Hematopoietic multipotent progenitor cell treated with erythropoietin and hydrocortisone succinate and interleukin-3 and kit ligand, for 17 days (in vitro differentiated cells): ENCODE data around the gene TBC1D19.
A peak's percentile ranks its signal among the peaks of the same experiment; 100 is the strongest.

ENCODE experiments used
- DNase-seq: peaks from one replicate; pipeline ENCODE4 v3.0.0-alpha.2; 2015; ENCODE audit warnings: low spot score

Gene TBC1D19

DNA sequence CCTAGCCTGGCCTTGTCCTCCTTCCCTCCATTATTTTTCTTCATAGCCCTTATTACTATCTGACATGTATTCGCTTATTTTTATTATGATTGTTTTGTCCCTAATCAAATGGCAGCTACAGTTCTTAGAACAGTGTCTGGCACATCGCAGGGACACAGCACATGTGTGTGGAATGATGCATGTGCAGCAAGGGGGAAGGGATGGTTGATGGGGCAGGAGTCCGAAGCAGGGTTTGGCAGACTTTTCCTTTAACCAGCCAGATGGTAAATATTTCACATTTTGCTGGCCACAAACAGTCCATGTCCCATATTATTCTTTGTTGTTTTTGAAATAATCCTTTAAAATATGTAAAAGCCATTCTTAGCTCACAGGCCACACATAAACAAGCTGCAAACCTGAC, 148.5 kb downstream of the TBC1D19 start:
- no peak for DNase-seq

DNA sequence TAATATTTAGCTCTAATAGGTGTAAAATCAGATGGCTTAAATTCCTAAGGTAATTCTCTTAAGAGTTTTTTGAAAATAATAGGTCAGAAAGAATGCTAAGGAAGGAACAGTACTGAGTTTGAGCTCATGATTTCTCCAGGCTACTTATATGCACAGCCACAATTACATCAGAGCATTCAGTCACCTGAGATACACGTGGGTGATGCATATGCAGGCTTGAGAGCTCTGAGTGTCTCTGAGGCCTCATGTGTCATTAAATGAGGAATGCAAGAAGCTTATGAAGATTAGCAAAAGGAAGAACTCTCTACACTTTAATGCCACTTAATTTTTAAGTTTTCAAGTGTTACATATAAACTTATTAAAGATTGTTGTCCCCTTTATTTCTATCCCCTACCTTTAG, 152.7 kb downstream of the TBC1D19 start:
- no peak for DNase-seq

DNA sequence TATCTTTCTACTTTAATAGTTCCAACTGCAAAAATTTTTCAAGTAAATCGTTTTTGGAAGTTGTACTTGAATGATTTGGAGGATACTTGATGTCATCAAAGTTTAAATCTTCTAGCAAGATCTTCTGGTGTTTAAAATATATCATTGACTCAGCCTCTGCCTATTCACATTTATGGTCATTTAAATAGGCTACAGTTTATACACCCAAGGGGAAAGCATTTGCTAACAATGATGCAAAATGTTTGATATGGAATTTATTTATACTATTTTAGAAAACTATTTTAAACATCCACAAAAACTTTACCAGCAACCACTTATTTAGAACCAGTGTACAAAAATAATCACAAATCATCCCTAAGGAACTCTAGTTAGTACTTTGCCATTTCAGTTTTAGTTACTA, 153.5 kb downstream of the TBC1D19 start:
- no peak for DNase-seq

DNA sequence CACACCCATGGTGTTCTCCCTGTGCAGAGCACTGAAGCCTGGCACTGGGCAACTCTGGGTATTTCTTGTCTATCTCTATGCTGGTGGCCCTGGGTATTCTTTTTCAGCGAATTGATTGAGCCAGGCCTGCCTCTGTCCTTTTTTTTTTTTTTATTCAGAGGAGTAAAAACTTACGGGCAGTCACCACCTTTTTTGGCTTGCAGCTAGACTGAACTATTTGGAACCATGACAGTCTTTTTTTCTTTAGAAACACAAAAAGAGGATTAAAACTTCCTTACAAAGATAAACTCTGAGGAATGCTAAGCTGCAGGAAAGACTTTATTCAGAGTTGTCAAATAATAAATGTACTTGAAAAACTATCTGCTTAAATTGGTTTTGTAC, 157.6 kb downstream of the TBC1D19 start:
- DNase-seq, result no peak

DNA sequence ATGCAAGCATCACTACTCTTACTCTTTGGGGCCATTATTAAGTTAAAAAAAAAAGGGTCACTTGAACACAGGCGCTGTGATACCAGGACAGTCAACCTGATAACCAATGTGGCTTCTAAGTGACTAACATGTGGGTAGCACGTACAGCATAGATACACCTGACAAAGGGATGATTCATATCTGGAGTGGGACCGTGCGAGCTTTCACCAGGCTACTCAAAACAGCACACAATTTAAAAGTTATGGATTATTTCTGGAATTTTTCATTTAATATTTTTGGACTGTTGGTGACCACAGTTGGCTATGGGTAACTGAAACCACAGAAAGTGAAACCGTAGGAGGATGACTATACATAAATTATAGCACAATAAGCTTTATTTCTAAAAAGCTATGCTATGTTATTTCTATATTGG, 162.9 kb downstream of the TBC1D19 start:
- DNase-seq, result no peak

DNA sequence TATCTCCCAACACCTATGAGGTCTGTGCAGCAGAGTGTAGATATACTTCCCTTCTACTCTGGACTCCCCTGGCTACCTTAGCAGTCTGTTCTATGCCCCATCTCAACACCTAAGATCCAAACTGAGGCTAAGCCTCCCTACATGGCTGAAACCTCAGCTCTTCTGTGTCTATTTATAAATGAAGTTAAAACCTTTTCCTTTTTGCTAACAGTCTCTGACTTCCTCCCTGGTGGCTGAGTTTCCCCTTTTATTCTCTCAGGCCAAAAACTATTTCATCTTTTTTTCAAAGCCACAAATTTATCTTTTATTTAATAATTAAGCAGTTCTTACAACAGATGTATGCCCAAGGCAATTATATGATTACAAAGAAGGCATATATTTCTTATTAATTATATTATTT, 164.9 kb downstream of the TBC1D19 start:
- no peak for DNase-seq

DNA sequence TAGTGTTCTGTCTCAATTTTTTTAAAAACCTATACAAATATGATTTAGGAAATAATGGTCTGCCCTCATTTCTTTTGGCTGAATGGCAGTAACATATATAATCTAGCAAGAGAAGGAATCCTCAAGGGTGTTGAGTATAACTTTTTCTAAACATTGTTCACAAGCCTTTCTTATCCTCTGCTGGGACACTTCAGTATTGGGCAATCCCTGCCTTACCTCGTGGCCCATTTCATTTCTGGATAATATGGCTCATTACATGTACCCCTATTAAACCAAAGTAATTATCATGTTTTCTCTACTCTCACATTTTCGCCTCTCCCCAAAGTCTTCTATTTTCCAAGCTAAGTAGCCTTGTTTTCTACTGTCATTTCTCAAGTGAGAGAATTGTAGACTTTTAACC, 166.0 kb downstream of the TBC1D19 start:
- no peak for DNase-seq

DNA sequence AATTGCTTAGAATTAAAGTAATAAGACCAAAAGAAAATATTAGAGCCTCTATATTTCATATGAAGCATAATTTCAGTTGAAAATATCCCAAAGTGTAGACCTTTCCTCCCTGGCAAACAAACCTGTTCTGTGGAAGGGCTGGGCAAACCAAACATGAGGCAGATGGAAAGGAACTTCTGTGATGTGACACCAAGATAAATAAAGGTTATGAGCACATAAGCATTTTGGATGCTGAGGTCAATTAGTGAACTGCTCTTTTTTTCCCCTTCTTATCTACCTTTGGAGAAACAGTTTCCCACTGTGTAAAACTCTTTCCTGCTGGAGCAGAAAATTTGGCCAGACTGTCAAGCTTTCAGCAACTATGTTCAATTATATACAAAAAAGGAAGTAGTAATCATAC, 167.1 kb downstream of the TBC1D19 start:
- DNase-seq, result no peak

DNA sequence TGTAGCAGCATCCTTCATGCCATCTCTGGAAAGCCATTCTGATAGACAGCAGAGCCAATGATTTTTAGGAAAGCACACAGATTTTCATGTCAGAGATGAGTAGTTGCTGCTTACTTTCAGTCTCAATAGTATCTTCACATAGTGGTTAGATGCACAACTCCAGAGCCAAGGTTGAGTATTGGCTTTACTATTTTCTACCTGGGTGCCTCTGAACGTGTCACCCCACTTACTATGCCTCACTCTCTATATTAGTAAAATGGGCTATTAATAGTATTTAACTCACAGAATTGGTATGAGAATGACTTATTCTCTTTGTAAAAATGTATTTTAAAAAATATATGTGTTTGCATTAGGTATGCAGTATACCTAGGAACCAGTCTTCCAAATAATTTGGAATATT, 168.0 kb downstream of the TBC1D19 start:
- no peak for DNase-seq

DNA sequence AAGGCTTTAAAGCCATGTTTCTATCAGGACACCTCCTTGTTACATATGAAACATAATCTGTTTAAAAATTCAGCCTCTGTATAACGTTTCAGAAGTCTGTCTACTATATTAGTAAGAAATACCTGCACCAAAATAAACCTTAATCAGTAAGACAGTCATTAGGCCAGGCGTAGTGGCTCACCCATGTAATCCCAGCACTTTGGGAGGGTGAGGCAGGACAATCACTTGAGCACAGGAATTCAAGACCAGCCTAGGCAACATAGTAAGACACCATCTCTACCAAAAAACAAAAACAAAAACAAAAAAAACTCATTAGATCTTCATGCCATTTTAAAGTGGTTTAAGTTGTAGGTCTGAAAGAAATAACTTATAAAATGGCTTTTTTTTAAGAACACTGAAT, 169.3 kb downstream of the TBC1D19 start:
- DNase-seq, result no peak

DNA sequence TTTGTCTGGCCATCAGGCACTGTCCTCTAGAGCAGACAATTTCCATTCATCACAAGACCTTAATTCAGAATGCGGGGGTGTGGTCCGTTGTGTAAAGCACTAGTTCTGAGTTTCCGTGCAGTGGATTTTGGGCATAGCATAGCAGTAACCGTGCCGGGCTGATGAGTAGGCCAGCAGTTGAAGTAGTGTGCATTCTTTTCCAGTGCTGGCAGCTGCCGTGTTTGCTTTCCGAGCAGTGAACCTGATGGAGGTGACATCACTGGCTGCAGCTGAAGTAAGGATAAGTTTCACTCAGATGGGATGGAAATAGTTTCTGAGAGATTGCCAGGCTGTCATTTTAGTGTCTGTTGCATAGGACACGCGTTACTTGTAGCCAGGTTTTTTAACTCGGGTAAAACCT, 169.7 kb downstream of the TBC1D19 start:
- no peak for DNase-seq

DNA sequence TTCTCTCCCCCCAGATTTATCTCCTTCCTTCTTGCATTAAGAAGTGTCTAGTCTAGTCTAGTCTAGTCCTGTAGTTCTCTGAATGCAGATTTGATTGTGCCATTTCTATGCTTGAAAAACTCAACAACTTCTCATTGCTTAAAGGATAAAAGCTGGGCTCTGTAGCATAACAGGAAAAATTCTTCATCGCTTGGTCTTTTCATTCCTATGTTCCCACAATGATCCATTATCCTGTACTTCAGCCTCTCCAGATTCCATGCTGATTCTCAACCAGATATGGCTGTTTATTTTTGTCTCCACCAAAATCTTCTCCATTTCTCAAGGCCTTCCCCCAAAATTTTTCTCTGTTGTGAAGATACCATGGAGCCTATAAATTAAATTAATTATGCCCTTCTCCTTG, 173.9 kb downstream of the TBC1D19 start:
- no peak for DNase-seq

DNA sequence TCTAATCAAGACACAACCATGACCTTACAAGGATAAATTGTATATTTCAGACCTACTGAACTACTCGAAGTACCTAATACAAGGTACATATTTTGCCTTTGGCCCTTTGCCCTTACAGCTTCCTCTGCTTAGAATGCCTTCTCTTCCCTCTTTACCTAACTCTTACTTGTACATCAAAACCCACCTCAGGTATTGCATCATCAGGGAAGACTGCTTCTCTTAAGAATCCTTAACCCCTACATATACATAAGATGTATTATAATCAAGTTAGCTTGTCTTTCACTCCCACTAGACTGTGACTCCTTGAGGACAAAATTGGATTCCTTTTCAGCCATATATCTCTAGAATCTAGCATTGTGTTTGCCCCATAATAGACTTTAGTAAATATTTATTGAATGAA, 175.0 kb downstream of the TBC1D19 start:
- no peak for DNase-seq

DNA sequence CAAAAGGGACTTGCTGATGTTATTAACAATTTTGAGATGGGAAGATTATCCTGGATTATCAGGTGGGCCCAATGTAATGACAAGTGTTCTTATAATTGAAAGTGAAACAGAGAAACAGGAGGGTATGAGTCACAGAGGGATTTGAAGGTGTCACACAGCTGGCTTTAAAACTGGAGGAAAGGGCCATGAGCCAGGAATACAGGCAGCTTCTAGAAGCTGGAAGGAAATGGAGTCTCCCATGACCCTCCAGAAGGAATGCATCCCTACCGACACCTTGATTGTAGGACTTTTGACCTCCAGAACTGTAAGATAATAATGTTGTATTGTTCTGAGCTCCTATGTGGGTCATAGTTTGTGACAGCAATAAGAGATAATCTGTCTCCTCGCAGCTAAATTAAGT, 178.8 kb downstream of the TBC1D19 start:
- DNase-seq, result no peak

DNA sequence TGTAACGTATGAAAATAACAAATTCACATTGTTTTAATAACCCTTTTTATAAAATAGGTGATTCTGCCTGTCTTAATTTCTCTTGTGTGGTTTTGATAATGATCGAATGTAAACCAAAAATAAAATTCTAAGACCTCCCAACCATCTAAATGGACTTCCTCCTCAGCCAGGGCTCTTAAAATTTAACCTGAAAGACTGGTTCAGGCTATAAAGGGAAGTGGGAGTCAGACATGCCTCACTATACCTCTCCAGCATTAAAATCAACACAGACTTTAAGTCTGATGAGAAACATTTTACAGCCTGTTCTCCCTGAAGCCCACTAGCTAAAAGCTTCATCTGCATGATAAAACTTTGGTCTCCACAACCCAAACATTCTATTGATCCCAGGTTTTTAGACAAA, 179.2 kb downstream of the TBC1D19 start:
- DNase-seq, result no peak

DNA sequence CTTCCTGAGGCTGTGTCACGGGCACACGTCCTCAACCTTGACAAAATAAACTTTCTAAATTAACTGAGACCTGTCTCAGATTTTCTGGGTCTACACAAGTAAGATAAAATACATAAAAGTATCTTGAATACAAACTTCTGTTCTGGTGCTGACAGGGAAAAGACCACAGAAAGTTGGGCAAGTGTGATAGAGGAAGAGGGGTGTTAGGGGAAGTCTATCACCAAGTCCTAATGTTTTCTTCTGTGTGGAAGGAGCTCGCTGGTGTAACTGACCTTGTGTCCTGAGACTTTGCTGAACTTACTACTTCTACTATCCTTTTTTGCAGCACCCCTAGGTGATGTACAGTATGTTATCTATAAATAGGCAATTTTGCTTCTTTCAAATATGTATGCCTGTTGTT, 179.8 kb downstream of the TBC1D19 start:
- DNase-seq, result no peak

DNA sequence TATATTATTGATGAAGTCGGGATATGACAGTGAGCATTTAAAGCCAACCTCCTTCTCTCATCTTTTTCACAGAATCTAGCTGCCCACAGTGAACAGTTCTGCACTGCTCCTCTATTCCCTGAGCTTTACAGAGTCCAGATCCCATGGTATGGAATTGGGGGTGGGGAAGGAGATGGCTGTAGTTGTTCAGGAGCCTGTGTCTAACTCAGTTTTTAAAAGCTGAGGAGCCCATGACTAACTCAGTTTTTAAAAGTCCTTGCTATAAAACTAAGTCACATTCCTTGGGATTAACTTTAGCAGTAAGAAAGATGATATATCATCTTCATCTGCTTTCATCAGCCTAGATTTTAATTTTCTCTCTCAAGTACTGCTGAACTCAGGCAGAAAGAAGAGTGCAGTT, 180.3 kb downstream of the TBC1D19 start:
- no peak for DNase-seq

DNA sequence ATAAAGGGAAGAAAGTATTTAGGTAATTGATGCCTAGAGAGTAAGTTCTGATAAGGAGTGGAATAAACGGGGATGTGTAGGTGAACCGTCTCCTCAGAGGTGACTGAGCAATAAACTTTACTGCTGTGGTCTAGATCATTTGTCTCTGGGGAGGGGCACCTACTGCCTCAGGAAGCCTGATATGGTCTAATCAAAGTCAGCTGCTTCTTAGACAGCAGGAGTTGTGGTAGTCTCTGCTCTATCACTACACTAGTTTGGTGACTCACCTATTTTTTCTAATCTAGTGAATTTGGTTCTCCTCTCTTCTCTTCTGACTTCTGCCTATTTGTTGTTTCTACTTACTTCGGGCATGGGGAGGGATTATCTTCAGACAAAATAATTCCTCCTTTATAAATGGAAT, 181.6 kb downstream of the TBC1D19 start:
- no peak for DNase-seq

DNA sequence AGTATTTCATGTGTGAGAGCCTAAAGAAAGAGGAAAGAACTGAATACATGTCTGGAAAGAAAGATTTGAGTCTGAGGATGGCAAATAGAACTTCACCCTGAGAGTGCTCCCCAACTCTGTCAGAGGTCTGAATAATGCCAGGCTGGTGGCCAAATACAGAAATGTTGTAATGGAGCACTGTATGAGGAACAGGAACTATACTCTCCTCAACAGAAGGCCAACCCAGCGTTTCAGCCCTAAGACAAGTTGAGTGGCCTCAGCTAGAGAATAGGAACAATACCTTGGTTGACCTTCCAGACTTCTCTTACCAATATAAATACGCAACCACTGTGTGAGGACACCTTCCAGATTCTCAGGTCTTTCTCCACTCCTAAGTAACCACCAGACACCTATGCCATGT, 182.3 kb downstream of the TBC1D19 start:
- DNase-seq, result no peak

DNA sequence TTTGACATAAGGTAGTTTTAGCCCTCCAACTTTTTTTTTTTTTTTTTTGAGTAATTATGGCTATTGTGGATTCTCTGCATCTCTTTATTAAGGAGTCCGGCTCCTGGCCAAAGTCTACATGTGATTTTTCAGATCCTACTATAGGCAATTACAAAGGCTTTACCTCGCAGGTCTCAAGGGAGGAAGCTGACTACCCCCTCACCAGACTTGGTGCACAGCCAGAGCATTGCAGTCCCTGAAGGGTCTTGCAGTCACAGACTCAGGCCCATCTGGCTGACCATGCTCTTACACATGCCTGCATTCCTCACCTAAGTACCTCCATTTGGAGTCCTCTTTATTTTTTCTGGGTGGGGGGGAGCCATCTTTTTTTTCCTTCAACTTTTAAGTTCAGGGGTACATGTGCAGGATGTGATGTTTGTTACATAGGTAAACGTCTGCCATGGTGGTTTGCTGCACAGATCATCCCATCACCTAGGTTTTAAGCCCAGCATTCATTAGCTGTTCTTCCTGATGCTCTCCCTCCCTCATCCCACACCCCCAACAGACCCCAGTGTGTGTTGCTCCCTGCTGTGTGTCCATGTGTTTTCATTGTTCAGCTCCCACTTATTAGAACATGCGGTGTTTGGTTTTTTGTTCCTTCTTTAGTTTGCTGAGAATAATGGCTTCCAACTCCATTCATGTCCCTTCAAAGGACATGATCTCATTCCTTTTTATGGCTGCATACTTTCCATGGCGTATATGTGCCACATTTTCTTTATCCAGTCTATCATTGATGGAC, 188.4 kb downstream of the TBC1D19 start:
- no peak for DNase-seq

DNA sequence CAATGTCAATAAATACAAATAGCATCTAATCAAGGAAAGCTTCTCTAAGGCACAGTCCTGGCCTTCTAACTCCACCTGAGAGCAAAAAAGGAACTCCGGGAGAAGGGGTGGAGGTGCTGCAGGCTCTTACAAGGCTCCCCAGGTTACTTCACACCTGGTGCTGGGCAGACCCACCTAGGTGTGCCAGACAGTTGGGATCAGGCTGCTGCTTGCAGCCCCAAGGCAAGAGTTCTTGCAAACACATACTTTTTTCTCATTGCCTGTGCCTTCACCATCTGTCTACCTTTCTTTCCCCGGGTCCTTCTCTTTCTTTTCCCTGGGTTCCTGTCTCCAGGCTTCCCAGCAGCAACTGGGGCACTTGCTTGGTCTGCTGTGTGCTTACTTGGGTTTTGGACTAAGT, 195.3 kb downstream of the TBC1D19 start:
- no peak for DNase-seq

DNA sequence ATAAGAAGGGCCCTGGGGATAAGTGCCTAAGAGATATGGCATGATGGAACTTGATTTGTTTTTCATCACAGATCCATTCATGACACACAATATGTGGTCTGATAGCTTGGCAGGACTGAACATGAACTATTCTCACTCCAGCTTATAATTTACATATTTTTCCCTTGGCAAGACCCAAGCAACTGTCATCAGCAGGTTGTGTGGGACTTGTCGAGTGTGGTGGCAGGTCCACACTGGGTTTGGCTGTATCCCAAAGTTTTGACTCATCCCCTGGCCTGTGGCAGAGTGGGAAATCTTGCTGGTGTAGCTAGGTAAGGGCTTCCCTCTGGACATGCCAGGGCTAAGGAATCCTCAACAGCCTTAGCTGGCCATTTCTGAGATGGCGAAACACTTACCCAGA, 195.8 kb downstream of the TBC1D19 start:
- DNase-seq, result no peak

DNA sequence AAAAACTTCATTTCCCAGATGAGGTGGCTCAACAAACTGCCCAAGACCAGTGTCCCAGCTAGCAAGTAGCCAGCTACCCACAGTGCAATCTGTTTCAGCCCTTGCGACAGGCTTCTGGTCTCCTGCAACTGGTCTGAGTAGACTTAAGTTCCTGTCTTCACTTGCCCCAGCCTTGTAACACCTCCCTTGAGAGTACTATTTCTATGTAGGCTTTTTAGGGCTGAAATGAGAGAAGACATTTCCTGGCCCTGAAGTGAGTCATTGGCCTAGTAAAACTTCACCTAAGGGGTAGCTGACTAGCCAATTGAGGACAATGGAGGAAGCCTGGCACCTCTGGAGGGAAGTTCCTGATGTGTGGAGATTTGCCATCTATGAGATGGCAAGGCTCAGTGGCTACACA, 196.7 kb downstream of the TBC1D19 start:
- DNase-seq, result no peak

DNA sequence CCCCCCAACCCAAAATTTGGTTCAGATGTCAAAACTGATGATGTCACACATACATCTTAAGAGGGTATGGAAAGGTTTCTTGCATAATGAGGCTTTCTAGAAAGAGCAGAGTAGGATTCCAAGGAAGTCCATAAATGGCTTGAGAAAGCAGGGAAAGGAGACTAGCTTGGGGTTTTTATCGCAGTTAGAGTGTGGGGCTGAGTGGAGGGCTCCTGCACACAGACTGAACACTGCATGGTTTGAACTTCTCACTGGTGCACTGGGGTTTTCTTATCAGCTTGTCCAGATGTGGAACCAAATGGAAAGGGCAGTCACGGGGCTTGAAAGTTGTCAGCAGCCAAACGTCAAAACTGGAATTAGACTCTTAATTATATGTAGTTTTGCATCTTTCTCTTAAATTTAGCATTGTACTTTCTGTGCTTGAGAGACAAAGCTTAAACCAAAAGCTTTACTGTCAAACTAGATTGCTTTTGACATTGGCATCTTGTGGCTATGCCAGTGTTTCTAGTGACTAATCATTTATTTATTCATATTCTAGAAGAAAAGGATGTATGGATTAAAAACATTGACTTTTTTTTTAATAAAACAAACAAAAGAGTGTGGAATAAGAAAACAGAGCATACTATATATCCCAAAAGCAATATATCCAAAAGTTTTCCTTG, 198.4 kb downstream of the TBC1D19 start:
- peak; percentile 34 for DNase-seq
